ENCODE measurements around the gene SCYL2. TPM values are rescaled to one million over a fixed set of nuclear protein-coding genes. Genes with fewer than 3 reads are reported as not detected.

The SCYL2 gene
- total RNA-seq, 1 experiment from 2014 or later = 37.1 TPM

GRCh38 chr12:100268835-100269564 is 2.0 kb downstream of the SCYL2 start (continued):
- TF ChIP-seq ATF2 (CRISPR knock-in tag; IDR thresholded peaks at IDR 0.05; ENCODE audit: borderline replicate concordance, low read depth) = no peak
- no peak for TF ChIP-seq ZNF219 (CRISPR knock-in tag; IDR thresholded peaks at IDR 0.05; ENCODE audit: borderline replicate concordance)
- no peak for TF ChIP-seq IRF1 (CRISPR knock-in tag; IDR thresholded peaks at IDR 0.05)
- TF ChIP-seq PREB (CRISPR knock-in tag; IDR thresholded peaks at IDR 0.05; ENCODE audit: borderline replicate concordance) = no peak
- no peak for TF ChIP-seq ZNF138 (CRISPR knock-in tag; conservative IDR thresholded peaks at IDR 0.05)
- TF ChIP-seq CREB1 (CRISPR knock-in tag; IDR thresholded peaks at IDR 0.05) = no peak

DNA sequence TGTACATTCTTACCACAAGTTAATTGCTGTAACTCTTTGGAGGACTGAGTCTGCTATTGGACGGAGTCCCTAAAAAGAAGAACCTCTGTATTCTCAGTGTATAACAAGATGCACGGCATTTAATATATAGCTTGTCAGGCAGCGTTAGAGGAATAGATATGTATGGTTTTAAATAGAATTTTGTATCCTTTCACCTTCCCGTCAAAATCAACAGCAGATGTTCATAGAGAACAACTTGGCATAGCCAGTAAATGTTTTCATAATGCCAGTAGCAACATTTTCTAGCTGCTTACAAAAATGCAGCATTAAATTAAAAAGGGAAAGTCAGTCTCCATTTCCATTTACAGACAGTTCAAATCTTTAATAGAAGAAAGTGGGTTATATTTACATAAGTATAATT is 6.8 kb downstream of the SCYL2 start:
- no peaks in the 10 kb centered on the region; the same call in 1 of the 2 replicates for H3K9me3 Mint-ChIP-seq
- no peak overlapping the region for H3K4me3 Mint-ChIP-seq
- ATAC-seq (no peak), DNase-seq (ENCODE audit: low spot score) (no peak)
- POLR2A ChIA-PET = interaction anchor here (0.5 to 0.6 kb wide), 2 partner anchors 28 to 174 kb away, joined by 3 to 4 read pairs; no protein-coding TSS in a partner anchor
- H3K4me1 Mint-ChIP-seq = peaks cover 12% of the 10 kb centered on the region
- peaks cover 3% of the 10 kb centered on the region for H3K36me3 Mint-ChIP-seq
- H3K27ac Mint-ChIP-seq = no peak overlapping the region
- CTCF ChIA-PET = no interaction called here
- TF ChIP-seq, protein P1, sequence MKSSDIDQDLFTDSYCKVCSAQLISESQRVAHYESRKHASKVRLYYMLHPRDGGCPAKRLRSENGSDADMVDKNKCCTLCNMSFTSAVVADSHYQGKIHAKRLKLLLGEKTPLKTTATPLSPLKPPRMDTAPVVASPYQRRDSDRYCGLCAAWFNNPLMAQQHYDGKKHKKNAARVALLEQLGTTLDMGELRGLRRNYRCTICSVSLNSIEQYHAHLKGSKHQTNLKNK (CRISPR knock-in tag; IDR thresholded peaks at IDR 0.05) = no peak
- TF ChIP-seq CREM (CRISPR knock-in tag; IDR thresholded peaks at IDR 0.05) = no peak
- TF ChIP-seq TEAD1 (CRISPR knock-in tag; IDR thresholded peaks at IDR 0.05) = no peak
- TF ChIP-seq, protein P2, sequence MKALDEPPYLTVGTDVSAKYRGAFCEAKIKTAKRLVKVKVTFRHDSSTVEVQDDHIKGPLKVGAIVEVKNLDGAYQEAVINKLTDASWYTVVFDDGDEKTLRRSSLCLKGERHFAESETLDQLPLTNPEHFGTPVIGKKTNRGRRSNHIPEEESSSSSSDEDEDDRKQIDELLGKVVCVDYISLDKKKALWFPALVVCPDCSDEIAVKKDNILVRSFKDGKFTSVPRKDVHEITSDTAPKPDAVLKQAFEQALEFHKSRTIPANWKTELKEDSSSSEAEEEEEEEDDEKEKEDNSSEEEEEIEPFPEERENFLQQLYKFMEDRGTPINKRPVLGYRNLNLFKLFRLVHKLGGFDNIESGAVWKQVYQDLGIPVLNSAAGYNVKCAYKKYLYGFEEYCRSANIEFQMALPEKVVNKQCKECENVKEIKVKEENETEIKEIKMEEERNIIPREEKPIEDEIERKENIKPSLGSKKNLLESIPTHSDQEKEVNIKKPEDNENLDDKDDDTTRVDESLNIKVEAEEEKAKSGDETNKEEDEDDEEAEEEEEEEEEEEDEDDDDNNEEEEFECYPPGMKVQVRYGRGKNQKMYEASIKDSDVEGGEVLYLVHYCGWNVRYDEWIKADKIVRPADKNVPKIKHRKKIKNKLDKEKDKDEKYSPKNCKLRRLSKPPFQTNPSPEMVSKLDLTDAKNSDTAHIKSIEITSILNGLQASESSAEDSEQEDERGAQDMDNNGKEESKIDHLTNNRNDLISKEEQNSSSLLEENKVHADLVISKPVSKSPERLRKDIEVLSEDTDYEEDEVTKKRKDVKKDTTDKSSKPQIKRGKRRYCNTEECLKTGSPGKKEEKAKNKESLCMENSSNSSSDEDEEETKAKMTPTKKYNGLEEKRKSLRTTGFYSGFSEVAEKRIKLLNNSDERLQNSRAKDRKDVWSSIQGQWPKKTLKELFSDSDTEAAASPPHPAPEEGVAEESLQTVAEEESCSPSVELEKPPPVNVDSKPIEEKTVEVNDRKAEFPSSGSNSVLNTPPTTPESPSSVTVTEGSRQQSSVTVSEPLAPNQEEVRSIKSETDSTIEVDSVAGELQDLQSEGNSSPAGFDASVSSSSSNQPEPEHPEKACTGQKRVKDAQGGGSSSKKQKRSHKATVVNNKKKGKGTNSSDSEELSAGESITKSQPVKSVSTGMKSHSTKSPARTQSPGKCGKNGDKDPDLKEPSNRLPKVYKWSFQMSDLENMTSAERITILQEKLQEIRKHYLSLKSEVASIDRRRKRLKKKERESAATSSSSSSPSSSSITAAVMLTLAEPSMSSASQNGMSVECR (CRISPR knock-in tag; IDR thresholded peaks at IDR 0.05; ENCODE audit: borderline replicate concordance) = no peak
- no peak for TF ChIP-seq PREB (CRISPR knock-in tag; IDR thresholded peaks at IDR 0.05; ENCODE audit: borderline replicate concordance)
- H3K27me3 Mint-ChIP-seq (ENCODE audit: low read depth) = no peaks in the 10 kb centered on the region

DNA sequence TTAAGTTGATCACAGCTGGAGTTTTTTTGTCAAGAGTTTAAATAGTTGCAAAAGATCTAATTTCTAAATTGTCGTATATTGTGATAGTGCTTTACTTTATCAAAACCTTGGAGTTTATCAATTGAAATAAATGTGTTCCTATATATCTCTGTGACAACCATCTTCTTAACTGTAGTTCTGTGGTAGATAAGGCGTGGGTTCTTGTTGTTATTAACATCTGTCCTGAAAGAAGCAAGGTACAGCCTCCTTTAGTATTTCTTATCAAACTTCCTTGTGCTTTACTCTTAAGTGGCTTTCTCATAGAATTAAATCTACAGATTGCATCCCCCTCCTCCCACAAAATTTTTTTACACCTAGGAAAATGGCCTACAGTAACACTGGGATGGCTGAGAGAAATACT is 7.3 kb downstream of the SCYL2 start:
- Mint-ChIP-seq H3K27ac (no peak overlapping the region), H3K36me3 (peaks cover 3% of the 10 kb centered on the region), H3K9me3 (no peaks in the 10 kb centered on the region; the same call in 1 of the 2 replicates), H3K4me1 (peaks cover 11% of the 10 kb centered on the region), H3K4me3 (no peak overlapping the region), H3K27me3 (ENCODE audit: low read depth) (no peaks in the 10 kb centered on the region)
- no peak for DNase-seq (ENCODE audit: low spot score)
- POLR2A ChIA-PET = interaction anchor here (0.5 to 0.6 kb wide), 2 partner anchors 28 to 175 kb away, joined by 3 to 4 read pairs; no protein-coding TSS in a partner anchor
- ATAC-seq = no peak
- CTCF ChIA-PET = no interaction called here
- TF ChIP-seq JUN (CRISPR knock-in tag; IDR thresholded peaks at IDR 0.05) = no peak
- TF ChIP-seq, protein P3, sequence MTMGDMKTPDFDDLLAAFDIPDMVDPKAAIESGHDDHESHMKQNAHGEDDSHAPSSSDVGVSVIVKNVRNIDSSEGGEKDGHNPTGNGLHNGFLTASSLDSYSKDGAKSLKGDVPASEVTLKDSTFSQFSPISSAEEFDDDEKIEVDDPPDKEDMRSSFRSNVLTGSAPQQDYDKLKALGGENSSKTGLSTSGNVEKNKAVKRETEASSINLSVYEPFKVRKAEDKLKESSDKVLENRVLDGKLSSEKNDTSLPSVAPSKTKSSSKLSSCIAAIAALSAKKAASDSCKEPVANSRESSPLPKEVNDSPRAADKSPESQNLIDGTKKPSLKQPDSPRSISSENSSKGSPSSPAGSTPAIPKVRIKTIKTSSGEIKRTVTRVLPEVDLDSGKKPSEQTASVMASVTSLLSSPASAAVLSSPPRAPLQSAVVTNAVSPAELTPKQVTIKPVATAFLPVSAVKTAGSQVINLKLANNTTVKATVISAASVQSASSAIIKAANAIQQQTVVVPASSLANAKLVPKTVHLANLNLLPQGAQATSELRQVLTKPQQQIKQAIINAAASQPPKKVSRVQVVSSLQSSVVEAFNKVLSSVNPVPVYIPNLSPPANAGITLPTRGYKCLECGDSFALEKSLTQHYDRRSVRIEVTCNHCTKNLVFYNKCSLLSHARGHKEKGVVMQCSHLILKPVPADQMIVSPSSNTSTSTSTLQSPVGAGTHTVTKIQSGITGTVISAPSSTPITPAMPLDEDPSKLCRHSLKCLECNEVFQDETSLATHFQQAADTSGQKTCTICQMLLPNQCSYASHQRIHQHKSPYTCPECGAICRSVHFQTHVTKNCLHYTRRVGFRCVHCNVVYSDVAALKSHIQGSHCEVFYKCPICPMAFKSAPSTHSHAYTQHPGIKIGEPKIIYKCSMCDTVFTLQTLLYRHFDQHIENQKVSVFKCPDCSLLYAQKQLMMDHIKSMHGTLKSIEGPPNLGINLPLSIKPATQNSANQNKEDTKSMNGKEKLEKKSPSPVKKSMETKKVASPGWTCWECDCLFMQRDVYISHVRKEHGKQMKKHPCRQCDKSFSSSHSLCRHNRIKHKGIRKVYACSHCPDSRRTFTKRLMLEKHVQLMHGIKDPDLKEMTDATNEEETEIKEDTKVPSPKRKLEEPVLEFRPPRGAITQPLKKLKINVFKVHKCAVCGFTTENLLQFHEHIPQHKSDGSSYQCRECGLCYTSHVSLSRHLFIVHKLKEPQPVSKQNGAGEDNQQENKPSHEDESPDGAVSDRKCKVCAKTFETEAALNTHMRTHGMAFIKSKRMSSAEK (CRISPR knock-in tag; IDR thresholded peaks at IDR 0.05; ENCODE audit: borderline replicate concordance) = no peak
- TF ChIP-seq SMAD3 (CRISPR knock-in tag; IDR thresholded peaks at IDR 0.05; ENCODE audit: borderline replicate concordance) = no peak

All from WTC11 (cell line).